Fibroblast of pulmonary artery (primary cell): ENCODE data around the gene DOCK8.
"Not testable (repeated sequence)": the region's sequence is repeated elsewhere in the genome, so short reads cannot be mapped to it uniquely, and the experiment has no call there.

Experiments
- DNase-seq: peaks from one replicate; pipeline ENCODE4 v3.0.0-alpha.2; 2010; ENCODE audit warnings: low read depth
- H3K4me3 ChIP-seq: replicated peaks from 2 replicates; pipeline ENCODE4 v1.5.1; 2011; ENCODE audit warnings: low read depth, mild to moderate bottlenecking, control low read depth, low read length, moderate library complexity
- TF ChIP-seq, protein P1 (sequence below): IDR thresholded peaks from 2 replicates; pipeline ENCODE4 v1.5.1; 2011; ENCODE audit warnings: mild to moderate bottlenecking, control low read depth, low read length, inconsistent platforms; ENCODE audit errors: missing control alignments

The DOCK8 gene

DNA sequence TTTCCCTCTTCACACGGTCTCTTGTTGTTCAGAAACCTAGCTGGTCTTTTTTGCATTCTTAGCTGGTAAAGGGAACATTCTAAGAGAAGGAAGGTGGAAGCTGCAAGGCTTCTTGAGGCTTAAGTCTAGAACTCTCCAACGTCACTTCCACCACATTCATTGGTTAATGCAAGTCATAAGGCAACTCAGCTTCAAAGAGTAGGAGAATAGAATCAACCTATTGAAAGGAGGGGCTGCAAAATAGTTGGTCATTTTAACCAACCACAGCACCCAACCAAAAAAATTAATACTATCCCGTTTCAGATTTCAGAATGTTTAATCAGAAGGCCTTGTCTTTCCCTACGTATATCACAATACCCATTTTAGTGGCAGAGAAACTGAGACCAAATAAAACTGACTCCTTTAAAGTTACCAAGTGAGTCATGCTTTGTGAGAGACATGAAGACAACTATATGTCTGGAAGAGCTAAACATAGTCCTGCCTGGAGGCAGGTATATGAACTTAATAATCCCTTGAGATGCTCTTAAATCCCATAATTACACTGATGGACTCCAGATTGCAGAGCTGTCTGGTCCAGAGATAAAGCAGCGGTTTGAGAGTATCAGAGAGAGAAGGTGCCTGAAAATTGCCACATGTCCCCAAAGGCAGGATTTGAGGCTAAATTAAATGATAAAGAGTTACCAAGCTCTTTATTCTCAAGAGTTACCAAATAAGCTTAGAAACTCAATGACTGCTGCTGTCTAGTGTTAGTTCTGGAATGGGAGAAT lies 14.4 kb downstream of the DOCK8 start:
- TF ChIP-seq, protein P1, sequence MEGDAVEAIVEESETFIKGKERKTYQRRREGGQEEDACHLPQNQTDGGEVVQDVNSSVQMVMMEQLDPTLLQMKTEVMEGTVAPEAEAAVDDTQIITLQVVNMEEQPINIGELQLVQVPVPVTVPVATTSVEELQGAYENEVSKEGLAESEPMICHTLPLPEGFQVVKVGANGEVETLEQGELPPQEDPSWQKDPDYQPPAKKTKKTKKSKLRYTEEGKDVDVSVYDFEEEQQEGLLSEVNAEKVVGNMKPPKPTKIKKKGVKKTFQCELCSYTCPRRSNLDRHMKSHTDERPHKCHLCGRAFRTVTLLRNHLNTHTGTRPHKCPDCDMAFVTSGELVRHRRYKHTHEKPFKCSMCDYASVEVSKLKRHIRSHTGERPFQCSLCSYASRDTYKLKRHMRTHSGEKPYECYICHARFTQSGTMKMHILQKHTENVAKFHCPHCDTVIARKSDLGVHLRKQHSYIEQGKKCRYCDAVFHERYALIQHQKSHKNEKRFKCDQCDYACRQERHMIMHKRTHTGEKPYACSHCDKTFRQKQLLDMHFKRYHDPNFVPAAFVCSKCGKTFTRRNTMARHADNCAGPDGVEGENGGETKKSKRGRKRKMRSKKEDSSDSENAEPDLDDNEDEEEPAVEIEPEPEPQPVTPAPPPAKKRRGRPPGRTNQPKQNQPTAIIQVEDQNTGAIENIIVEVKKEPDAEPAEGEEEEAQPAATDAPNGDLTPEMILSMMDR: no peak
- DNase-seq: no peak

DNA sequence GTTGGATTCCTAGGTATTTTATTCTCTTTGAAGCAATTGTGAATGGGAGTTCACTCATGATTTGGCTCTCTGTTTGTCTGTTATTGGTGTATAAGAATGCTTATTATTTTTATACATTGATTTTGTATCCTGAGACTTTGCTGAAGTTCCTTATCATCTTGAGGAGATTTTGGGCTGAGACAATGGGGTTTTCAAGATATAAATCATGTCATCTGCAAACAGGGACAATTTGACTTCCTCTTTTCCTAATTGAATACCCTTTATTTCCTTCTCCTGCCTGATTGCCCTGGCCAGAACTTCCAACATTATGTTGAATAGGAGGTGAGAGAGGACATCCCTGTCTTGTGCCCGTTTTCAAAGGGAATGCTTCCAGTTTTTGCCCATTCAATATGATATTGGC lies 17.0 kb downstream of the DOCK8 start:
- not testable (repeated sequence) for DNase-seq, H3K4me3 ChIP-seq

More for the DNA sequence above, 14.4 kb downstream of the DOCK8 start:
- H3K4me3 ChIP-seq: no peak overlapping the region

DNA sequence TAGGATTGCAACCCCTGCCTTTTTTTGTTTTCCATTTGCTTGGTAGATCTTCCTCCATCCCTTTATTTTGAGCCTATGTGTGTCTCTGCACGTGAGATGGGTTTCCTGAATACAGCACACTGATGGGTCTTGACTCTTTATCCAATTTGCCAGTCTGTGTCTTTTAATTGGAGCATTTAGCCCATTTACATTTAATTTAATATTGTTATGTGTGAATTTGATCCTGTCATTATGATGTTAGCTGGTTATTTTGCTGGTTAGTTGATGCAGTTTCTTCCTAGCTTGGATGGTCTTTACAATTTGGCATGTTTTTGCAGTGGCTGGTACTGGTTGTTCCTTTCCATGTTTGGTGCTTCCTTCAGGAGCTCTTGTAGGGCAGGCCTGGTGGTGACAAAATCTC lies 19.0 kb downstream of the DOCK8 start:
- not testable (repeated sequence) for DNase-seq

DNA sequence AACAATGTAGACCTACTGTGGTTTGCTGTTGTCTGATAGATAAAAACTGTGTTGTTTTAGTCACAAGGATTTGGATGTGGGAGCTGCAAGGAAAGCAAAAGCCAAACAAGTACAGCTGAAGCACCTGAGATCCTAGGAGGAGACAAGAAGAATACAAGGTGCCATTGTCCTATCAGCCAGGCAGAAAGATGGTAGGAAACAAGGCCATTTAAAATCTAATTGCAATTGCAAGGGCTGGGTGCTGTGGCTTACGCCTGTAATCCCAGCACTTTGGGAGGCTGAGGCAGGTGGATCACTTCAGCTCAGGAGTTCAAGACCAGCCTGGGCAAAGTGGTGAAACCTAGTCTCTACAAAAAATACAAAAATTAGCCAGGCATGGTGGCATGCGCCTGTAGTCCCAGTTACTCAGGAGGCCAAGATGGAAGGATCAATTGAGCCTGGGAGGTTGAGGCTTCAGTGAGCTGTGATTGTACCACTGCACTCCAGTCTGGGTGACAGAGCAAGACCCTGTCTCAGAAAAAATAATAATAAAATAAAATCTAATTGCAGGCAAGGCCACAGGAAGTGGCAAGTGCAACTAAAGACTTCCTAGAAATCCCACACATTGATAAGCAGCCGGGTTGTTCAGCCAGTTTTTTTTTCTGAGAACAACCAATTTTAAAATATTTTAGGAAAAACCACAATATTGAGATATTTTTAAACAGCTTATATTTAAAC lies 22.6 kb downstream of the DOCK8 start:
- DNase-seq: no peak
- H3K4me3 ChIP-seq: no peak overlapping the region
- TF ChIP-seq, protein P1: no peak

More for the DNA sequence above, 19.0 kb downstream of the DOCK8 start:
- not testable (repeated sequence) for H3K4me3 ChIP-seq

DNA sequence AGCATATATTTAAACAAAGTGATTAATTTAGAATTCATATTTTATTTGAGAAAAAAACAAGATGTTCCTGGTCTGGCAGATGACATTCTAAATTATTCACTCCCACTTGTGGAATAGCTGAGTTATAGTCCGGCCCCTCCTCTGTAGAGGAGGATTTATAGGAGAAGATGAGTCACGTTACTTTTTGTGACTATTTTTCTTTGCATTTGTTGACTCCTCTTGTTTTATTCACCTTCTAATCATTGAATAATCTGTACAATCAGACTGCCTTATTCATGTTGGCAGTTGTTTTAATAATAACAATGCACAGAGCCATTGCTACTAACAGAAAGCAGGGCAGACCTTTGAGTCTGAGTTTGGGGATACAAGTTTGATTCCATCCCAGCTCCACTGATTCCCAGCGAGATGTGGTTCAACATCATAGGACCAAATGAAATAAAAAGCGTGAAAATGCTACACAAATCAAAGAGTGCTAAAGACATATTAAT lies 23.2 kb downstream of the DOCK8 start:
- TF ChIP-seq, protein P1: no peak
- H3K4me3 ChIP-seq: no peak overlapping the region
- DNase-seq: no peak

DNA sequence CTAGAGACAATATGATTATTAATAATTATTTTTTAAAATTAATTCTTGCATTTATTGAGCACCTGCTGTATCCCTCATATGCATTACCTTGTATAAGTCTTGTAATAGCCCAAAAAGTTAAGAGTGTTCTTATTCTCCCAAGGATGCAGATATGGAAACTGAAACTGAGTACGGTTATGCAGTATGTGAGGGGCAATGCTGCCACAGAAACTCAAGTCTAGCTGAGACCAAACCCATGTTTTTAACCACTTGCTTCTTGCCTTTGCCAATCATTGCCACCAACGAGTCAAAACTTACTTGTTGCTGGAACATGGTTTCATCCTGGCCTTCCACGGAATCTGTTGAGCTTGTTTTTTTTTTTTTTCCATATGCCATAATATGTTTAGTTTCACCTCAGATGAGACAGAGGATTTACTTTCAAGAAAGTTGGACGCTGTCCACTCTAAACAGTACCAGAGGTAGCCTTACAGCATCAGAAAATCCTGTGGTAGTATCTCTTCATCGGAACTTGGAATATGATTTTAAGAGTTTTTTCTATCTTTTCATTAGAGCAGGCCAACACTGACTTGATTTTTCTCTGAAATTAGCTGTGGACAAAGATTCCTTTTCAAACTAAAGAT lies 27.9 kb downstream of the DOCK8 start:
- DNase-seq: no peak
- TF ChIP-seq, protein P1: no peak

DNA sequence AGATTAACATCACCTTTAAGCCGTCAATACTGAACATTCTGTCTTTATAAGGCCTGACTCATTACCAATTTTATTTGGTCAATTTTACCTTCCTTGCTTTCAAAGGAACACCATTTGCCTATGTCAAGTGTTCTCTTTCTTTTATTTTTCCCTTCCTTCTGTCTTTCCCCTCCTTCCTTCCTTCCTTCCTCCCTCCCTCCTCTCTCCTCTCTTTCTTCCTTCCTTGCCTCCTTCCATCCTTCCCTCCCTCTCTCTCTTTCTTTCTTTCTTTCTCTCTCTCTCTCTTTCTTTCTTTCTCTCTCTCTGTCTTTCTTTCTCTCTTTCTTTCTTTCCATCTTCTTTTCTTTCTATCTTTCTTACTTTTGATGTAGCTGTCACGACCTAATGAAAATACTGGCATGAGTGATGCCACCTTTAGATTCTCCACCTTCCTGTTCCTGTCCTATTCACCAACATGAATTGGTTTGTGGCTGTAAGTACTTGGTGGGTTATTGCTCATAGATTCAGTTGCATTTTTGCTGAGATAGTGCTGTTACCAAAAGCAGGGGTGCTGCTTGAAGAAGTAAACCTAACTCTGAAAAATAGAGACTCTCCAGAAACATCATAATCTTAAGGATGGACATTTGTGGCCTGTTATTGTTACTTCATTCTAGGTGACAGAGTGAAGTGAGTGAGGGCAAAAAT lies 33.8 kb downstream of the DOCK8 start:
- no peak for DNase-seq
- TF ChIP-seq, protein P1: no peak
- H3K4me3 ChIP-seq: no peak overlapping the region

More for the DNA sequence above, 27.9 kb downstream of the DOCK8 start:
- no peak overlapping the region for H3K4me3 ChIP-seq
